Mesenchymal stem cell (in vitro differentiated cells and primary cell): ENCODE results near the gene MBD2.

Experiments used
- DNase-seq: peaks from one replicate; pipeline ENCODE4 v3.0.0-alpha.2; 2013
- H2AFZ ChIP-seq: one replicate; pipeline ENCODE4 v1.6.1; 2013; ENCODE audit warnings: low read depth, mild to moderate bottlenecking, control low read depth, inconsistent platforms, low read length, moderate library complexity
- H2AK5ac ChIP-seq: 2 replicates; pipeline ENCODE4 v1.6.1; 2013; ENCODE audit warnings: low read length, moderate library complexity, mild to moderate bottlenecking, inconsistent platforms; ENCODE audit not compliant: severe bottlenecking
- H2BK120ac ChIP-seq: one replicate; pipeline ENCODE4 v1.6.1; 2013; ENCODE audit warnings: low read depth, mild to moderate bottlenecking, inconsistent platforms, low read length, moderate library complexity
- H2BK12ac ChIP-seq, 2 experiments: one replicate each; pipeline ENCODE4 v1.6.1; 2013; ENCODE audit warnings: inconsistent platforms in 2 of 2, low read length in 2 of 2, mild to moderate bottlenecking in 2 of 2, moderate library complexity in 2 of 2, control low read depth in 1 of 2
- H2BK15ac ChIP-seq: one replicate; pipeline ENCODE4 v1.6.1; 2013; ENCODE audit warnings: mild to moderate bottlenecking, low read depth, inconsistent platforms; ENCODE audit not compliant: poor library complexity, severe bottlenecking
- H2BK5ac ChIP-seq: 2 replicates; pipeline ENCODE4 v1.6.1; 2013; ENCODE audit warnings: low read depth, mild to moderate bottlenecking, low read length, control low read depth, inconsistent platforms; ENCODE audit not compliant: poor library complexity, severe bottlenecking
- H3K14ac ChIP-seq, 2 experiments: one replicate each; pipeline ENCODE4 v1.6.1; 2013; ENCODE audit warnings: inconsistent platforms in 2 of 2, low read length in 2 of 2, control low read depth in 1 of 2, mild to moderate bottlenecking in 1 of 2, moderate library complexity in 1 of 2
- H3K18ac ChIP-seq, 2 experiments: one replicate each; pipeline ENCODE4 v1.6.1; 2013; ENCODE audit warnings: inconsistent platforms in 2 of 2, low read length in 2 of 2, control low read depth in 1 of 2, low read depth in 1 of 2, mild to moderate bottlenecking in 1 of 2
- H3K23ac ChIP-seq, 2 experiments: one replicate each; pipeline ENCODE4 v1.6.1; 2013; ENCODE audit warnings: inconsistent platforms in 2 of 2, low read length in 2 of 2, mild to moderate bottlenecking in 2 of 2, moderate library complexity in 2 of 2, control low read depth in 1 of 2
- H3K27ac ChIP-seq: 2 replicates; pipeline ENCODE4 v1.5.1; 2013; ENCODE audit warnings: mild to moderate bottlenecking, moderate library complexity, low read length, control low read depth, inconsistent platforms; ENCODE audit not compliant: poor library complexity, severe bottlenecking
- H3K27me3 ChIP-seq, 2 experiments: 2 replicates each; pipeline versions ENCODE4 v1.6.1 to v1.7.0; 2013; ENCODE audit warnings: low read length in 2 of 2, mild to moderate bottlenecking in 2 of 2, moderate library complexity in 2 of 2, control low read depth in 1 of 2, inconsistent platforms in 1 of 2; ENCODE audit not compliant: control insufficient read depth in 1 of 2, insufficient read depth in 1 of 2
- H3K36me3 ChIP-seq, 2 experiments: 2 replicates each; pipeline versions ENCODE4 v1.6.1 to v1.7.0; 2013; ENCODE audit warnings: low read length in 2 of 2, control low read depth in 1 of 2, inconsistent platforms in 1 of 2, low read depth in 1 of 2, mild to moderate bottlenecking in 1 of 2; ENCODE audit not compliant: insufficient read depth in 2 of 2, control insufficient read depth in 1 of 2
- H3K4ac ChIP-seq, 2 experiments: one replicate each; pipeline ENCODE4 v1.6.1; 2013; ENCODE audit warnings: inconsistent platforms in 2 of 2, low read length in 2 of 2, mild to moderate bottlenecking in 2 of 2, moderate library complexity in 2 of 2, control low read depth in 1 of 2, low read depth in 1 of 2
- H3K4me1 ChIP-seq: 2 replicates; pipeline ENCODE4 v1.6.1; 2013; ENCODE audit warnings: low read depth, low read length, control low read depth; ENCODE audit not compliant: control insufficient read depth, insufficient read depth
- H3K4me2 ChIP-seq: 2 replicates; pipeline ENCODE4 v1.6.1; 2013; ENCODE audit warnings: low read length, mild to moderate bottlenecking, inconsistent platforms; ENCODE audit not compliant: poor library complexity, severe bottlenecking
- H3K4me3 ChIP-seq, 2 experiments: 2 replicates each; pipeline versions ENCODE4 v1.5.1 to v1.7.0; 2013; ENCODE audit warnings: low read length in 2 of 2, mild to moderate bottlenecking in 2 of 2, control low read depth in 1 of 2, low read depth in 1 of 2; ENCODE audit not compliant: insufficient read depth in 1 of 2
- H3K79me1 ChIP-seq: replicated peaks from 2 replicates; pipeline ENCODE4 v1.6.1; 2013; ENCODE audit warnings: mild to moderate bottlenecking, control low read depth, low read length, inconsistent platforms; ENCODE audit not compliant: poor library complexity, severe bottlenecking
- H3K9ac ChIP-seq: 2 replicates; pipeline ENCODE4 v1.7.0; 2013; ENCODE audit warnings: mild to moderate bottlenecking, low read length, moderate library complexity
- H3K9me3 ChIP-seq: 2 replicates; pipeline ENCODE4 v1.7.0; 2013; ENCODE audit warnings: mild to moderate bottlenecking, low read length; ENCODE audit not compliant: control insufficient read depth
- H4K8ac ChIP-seq: one replicate; pipeline ENCODE4 v1.6.1; 2013; ENCODE audit warnings: inconsistent platforms, mild to moderate bottlenecking, low read length, moderate library complexity
- H4K91ac ChIP-seq: one replicate; pipeline ENCODE4 v1.6.1; 2013; ENCODE audit warnings: mild to moderate bottlenecking, low read length, inconsistent platforms
- WGBS: methylation state at CpG from one replicate; pipeline ENCODE4 v1.1.7; 2013; ENCODE audit warnings: mixed read lengths; 5-methylcytosine and 5-hydroxymethylcytosine counted together

Gene MBD2

DNA sequence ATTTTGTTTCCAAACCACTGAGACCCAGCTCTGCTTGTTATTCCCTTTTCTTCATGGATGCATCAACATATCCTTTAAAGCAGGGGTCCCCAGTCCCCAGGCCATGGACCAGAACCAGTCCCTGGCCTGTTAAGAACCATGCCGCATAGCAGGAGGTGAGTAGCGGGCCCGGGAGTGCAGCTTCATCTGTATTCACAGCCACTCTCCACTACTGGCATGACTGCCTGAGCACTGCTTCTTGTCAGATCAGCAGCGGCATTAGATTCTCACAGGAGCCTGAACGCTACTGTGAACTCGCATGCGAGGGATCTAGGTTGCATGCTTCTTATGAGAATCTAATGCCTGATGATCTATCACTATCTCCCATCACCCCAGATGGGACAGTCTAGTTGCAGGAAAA, 43.2 kb upstream of the MBD2 start:
- no peaks in the 10 kb centered on the region for H3K27me3 ChIP-seq
- H2BK15ac ChIP-seq: no peak overlapping the region
- H2AK5ac ChIP-seq: no peak overlapping the region
- no peak overlapping the region for H3K4ac ChIP-seq
- peaks cover 4% of the 10 kb centered on the region for H3K4me1 ChIP-seq
- H3K9me3 ChIP-seq: no peaks in the 10 kb centered on the region
- H3K18ac ChIP-seq: no peak overlapping the region
- H2BK5ac ChIP-seq: no peak overlapping the region
- no peak overlapping the region for H3K27ac ChIP-seq
- no peaks in the 10 kb centered on the region for H3K36me3 ChIP-seq
- H4K8ac ChIP-seq: no peak overlapping the region
- H2BK120ac ChIP-seq: no peak overlapping the region
- no peak for DNase-seq
- no peak overlapping the region for H3K9ac ChIP-seq
- H3K79me1 ChIP-seq: peaks cover 6% of the 10 kb centered on the region
- no peak overlapping the region for H3K4me3 ChIP-seq
- H2AFZ ChIP-seq: no peak overlapping the region
- WGBS: 97% methylated on average over 7 of the region's 7 CpGs
- no peak overlapping the region for H4K91ac ChIP-seq
- no peak overlapping the region for H3K14ac ChIP-seq
- no peak overlapping the region for H3K23ac ChIP-seq
- no peak overlapping the region for H3K4me2 ChIP-seq
- H2BK12ac ChIP-seq: no peak overlapping the region

DNA sequence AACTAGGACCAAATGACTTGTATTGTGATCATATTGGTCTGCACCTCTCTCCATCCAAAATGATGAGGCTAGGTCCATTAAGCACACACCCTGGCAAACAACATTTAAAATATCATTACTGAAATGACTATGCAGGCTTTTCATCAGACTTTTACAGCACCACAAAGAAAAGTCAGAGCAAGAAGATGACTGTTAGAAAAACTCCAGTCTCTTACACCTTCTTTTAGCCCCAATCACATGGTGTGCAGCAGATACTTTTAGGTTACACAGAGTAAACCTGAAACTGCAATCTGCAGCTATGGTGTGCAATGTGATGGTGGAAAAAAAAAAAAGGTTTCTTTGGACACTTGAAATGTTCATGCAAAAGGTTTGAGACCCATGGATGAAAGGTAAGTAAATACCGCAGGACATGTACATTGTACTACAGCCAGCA, 39.5 kb upstream of the MBD2 start:
- H3K36me3 ChIP-seq: no peaks in the 10 kb centered on the region
- H4K8ac ChIP-seq: no peak overlapping the region
- DNase-seq: no peak
- H4K91ac ChIP-seq: no peak overlapping the region
- no peak overlapping the region for H3K18ac ChIP-seq
- H3K79me1 ChIP-seq: no peaks in the 10 kb centered on the region
- no peak overlapping the region for H2AFZ ChIP-seq
- no peak overlapping the region for H2BK15ac ChIP-seq
- no peak overlapping the region for H3K4me2 ChIP-seq
- H2BK5ac ChIP-seq: no peak overlapping the region
- H3K9me3 ChIP-seq: no peaks in the 10 kb centered on the region
- no peak overlapping the region for H3K23ac ChIP-seq
- no peak overlapping the region for H3K14ac ChIP-seq
- H3K27ac ChIP-seq: no peak overlapping the region
- no peaks in the 10 kb centered on the region for H3K27me3 ChIP-seq
- H2AK5ac ChIP-seq: no peak overlapping the region
- no peak overlapping the region for H3K4ac ChIP-seq
- 100% methylated on average over 1 of the region's 1 CpG for WGBS
- H2BK120ac ChIP-seq: no peak overlapping the region
- peaks cover 1% of the 10 kb centered on the region for H3K4me1 ChIP-seq
- no peak overlapping the region for H3K4me3 ChIP-seq
- H3K9ac ChIP-seq: no peak overlapping the region
- H2BK12ac ChIP-seq: no peak overlapping the region

DNA sequence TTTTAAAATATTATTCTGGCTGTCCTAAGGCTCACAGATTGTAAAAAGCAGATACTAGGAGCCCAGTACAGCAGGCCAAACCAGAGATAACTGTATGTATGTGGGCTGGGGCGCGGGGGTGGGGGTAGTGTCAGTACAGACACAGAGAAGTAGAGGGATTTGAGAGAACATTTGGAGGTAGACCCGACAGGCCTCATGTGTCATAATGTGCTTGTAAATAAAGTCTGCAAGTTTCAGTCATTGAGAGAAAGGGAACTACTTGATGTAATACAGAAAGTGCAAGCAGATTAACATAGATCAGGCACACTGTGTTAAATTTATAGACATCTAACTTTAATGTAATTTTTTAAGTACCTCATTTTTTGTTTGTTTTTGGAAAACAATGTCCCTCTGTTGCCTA, 37.4 kb upstream of the MBD2 start:
- Histone ChIP-seq H4K8ac (no peak overlapping the region), H4K91ac (no peak overlapping the region), H2BK120ac (no peak overlapping the region), H2BK5ac (no peak overlapping the region), H3K4me3 (no peak overlapping the region), H3K36me3 (no peaks in the 10 kb centered on the region), H3K23ac (no peak overlapping the region), H3K4me2 (no peak overlapping the region), H2AK5ac (no peak overlapping the region), H3K4ac (no peak overlapping the region), H2AFZ (no peak overlapping the region), H3K27ac (no peak overlapping the region), H2BK12ac (no peak overlapping the region), H2BK15ac (no peak overlapping the region), H3K79me1 (no peaks in the 10 kb centered on the region), H3K18ac (no peak overlapping the region), H3K27me3 (no peaks in the 10 kb centered on the region), H3K9me3 (no peaks in the 10 kb centered on the region), H3K4me1 (peaks cover 1% of the 10 kb centered on the region), H3K9ac (no peak overlapping the region), H3K14ac (no peak overlapping the region)
- no peak for DNase-seq
- WGBS: 93% methylated on average over 3 of the region's 3 CpGs

DNA sequence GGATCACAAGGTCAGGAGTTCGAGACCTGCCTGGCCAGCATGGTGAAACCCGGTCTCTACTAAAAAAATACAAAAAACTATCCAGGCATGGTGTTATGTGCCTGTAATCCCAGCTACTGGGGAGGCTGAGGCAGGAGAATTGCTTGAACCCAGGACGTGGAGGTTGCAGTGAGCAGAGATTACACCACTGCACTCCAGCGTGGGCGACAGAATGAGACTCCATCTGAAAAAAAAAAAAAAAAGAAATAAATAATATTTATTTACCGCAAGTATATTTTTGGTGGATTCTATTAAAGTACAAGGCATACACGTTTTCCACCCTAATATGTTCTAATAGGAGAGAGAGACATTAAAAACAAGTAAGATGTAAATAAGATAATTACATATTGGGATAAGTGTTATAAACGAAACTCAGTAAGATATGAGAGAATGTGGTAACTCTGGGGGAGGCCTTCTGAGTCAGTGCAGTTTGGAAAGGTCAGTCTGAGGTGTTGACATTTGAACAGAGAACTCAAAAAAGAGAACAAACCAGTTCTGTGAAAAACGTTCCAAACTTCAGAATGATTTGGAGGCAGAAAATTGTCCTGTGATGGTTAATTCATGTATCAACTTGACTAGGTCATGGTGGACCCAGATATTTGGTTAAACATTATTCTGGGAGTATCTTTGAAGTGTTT, 36.1 kb upstream of the MBD2 start:
- no peak overlapping the region for H3K18ac ChIP-seq
- no peak overlapping the region for H3K9ac ChIP-seq
- no peak overlapping the region for H4K8ac ChIP-seq
- H2AK5ac ChIP-seq: no peak overlapping the region
- H3K36me3 ChIP-seq: no peaks in the 10 kb centered on the region
- H3K27ac ChIP-seq: no peak overlapping the region
- H3K9me3 ChIP-seq: no peaks in the 10 kb centered on the region
- no peaks in the 10 kb centered on the region for H3K27me3 ChIP-seq
- no peak for DNase-seq
- H2AFZ ChIP-seq: no peak overlapping the region
- no peak overlapping the region for H3K23ac ChIP-seq
- H3K4me3 ChIP-seq: no peak overlapping the region
- H2BK15ac ChIP-seq: no peak overlapping the region
- H3K79me1 ChIP-seq: no peaks in the 10 kb centered on the region
- H2BK12ac ChIP-seq: no peak overlapping the region
- H2BK120ac ChIP-seq: no peak overlapping the region
- 83% methylated on average over 5 of the region's 9 CpGs for WGBS
- H3K14ac ChIP-seq: no peak overlapping the region
- H3K4ac ChIP-seq: no peak overlapping the region
- no peak overlapping the region for H4K91ac ChIP-seq
- H3K4me1 ChIP-seq: peaks cover 1% of the 10 kb centered on the region
- H2BK5ac ChIP-seq: no peak overlapping the region
- H3K4me2 ChIP-seq: no peak overlapping the region
